ENCODE results near the gene ARID1B. TPM values are rescaled to one million over a fixed set of nuclear protein-coding genes. Genes with fewer than 3 reads are reported as not detected.

The ARID1B gene
- total and polyA plus RNA-seq, 2 of the 4 experiments (the other 2 are of a cell fraction): 14.5 to 20.1 TPM

DNA sequence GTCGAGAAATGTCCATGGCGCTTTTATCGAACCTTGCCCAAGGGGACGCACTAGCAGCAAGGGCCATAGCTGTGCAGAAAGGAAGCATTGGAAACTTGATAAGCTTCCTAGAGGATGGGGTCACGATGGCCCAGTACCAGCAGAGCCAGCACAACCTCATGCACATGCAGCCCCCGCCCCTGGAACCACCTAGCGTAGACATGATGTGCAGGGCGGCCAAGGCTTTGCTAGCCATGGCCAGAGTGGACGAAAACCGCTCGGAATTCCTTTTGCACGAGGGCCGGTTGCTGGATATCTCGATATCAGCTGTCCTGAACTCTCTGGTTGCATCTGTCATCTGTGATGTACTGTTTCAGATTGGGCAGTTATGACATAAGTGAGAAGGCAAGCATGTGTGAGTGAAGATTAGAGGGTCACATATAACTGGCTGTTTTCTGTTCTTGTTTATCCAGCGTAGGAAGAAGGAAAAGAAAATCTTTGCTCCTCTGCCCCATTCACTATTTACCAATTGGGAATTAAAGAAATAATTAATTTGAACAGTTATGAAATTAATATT lies 430.4 kb downstream of the ARID1B start:
- peaks cover 14% of the 10 kb centered on the region; the same call in 1 of the 2 replicates for H3K9me1 ChIP-seq (ENCODE audit: insufficient read depth, low read length)
- CTCF ChIA-PET: no interaction called here
- H3K23ac ChIP-seq (ENCODE audit: low read depth, low read length): no peak overlapping the region
- no peak overlapping the region for H2AK9ac ChIP-seq (replicated peaks; ENCODE audit: low read depth, low read length, poor library complexity)
- POLR2A ChIA-PET (ENCODE audit: unreplicated experiment): no interaction called here
- no peak overlapping the region for H2AFZ ChIP-seq (replicated peaks; ENCODE audit: low read length, poor library complexity)
- ATAC-seq (ENCODE audit: low read depth) (no peak), DNase-seq (no peak)
- in situ Hi-C loops (cut with MboI; ENCODE audit: low sequenced_read_pairs) (no loop called here), intact Hi-C loops (cut with micrococcal nuclease) (no loop called here), dilution Hi-C loops (cut with HindIII; ENCODE audit: low sequenced_read_pairs, unreplicated experiment) (no loop called here)
- H3K9me3 ChIP-seq (ENCODE audit: control insufficient read depth, insufficient read depth, low read length): no peaks in the 10 kb centered on the region
- no peaks in the 10 kb centered on the region for H3K27me3 ChIP-seq (ENCODE audit: control insufficient read depth, insufficient read depth, low read length)
- H3K9ac ChIP-seq (ENCODE audit: low read depth, low read length): no peak overlapping the region
- no peak overlapping the region for H3K4me2 ChIP-seq (ENCODE audit: low read depth, low read length)
- H2BK15ac ChIP-seq (ENCODE audit: low read depth, low read length): no peak overlapping the region
- BruUV-seq (replicated peaks): no TSS peak
- 98% methylated on average over 9 of the region's 15 CpGs; no CpG with 5 or more reads in 1 of the 2 experiments for WGBS, 2 experiments (ENCODE audit: extremely low coverage in 2 of 2, insufficient read length in 1 of 2)
- H3K4ac ChIP-seq (ENCODE audit: low read depth, low read length): no peak overlapping the region
- no peak overlapping the region for H4K5ac ChIP-seq (ENCODE audit: low read depth, low read length)
- H3K27ac ChIP-seq (ENCODE audit: insufficient read depth, low read length): no peak overlapping the region
- peaks cover 33% of the 10 kb centered on the region for H3K36me3 ChIP-seq (ENCODE audit: control insufficient read depth, insufficient read depth, low read length)
- H2BK120ac ChIP-seq (ENCODE audit: low read depth, low read length): no peak overlapping the region
- no peak overlapping the region for H2BK20ac ChIP-seq (ENCODE audit: low read depth, low read length)
- no peak overlapping the region for H3K14ac ChIP-seq (replicated peaks; ENCODE audit: low read depth, low read length)
- H3K56ac ChIP-seq (ENCODE audit: extremely low read depth, insufficient read depth, low read length): no peak overlapping the region
- no peak overlapping the region for H2BK5ac ChIP-seq (ENCODE audit: low read depth, low read length, poor library complexity, severe bottlenecking)
- H2AK5ac ChIP-seq (ENCODE audit: low read depth, low read length): no peak overlapping the region
- no peak overlapping the region for H3K18ac ChIP-seq (ENCODE audit: low read depth, low read length)
- no peaks in the 10 kb centered on the region for H4K20me1 ChIP-seq (ENCODE audit: insufficient read depth, low read length)
- H4K8ac ChIP-seq (ENCODE audit: low read depth in 2 of 2, low read length in 2 of 2): no peak overlapping the region
- TF ChIP-seq POLR2A (IDR thresholded peaks at IDR 0.05; ENCODE audit: low read depth, low read length) (no peak), MAFK (IDR thresholded peaks at IDR 0.05; ENCODE audit: low read depth, low read length) (no peak), MAZ (IDR thresholded peaks at IDR 0.05; ENCODE audit: borderline replicate concordance, low read depth, low read length) (no peak), SMC3 (IDR thresholded peaks at IDR 0.05; ENCODE audit: low read depth, low read length) (no peak), RFX5 (IDR thresholded peaks at IDR 0.05; ENCODE audit: low read depth, low read length) (no peak), BHLHE40 (IDR thresholded peaks at IDR 0.05; ENCODE audit: low read depth, low read length) (no peak), RAD21 (IDR thresholded peaks at IDR 0.05; ENCODE audit: low read length) (no peak), MXI1 (IDR thresholded peaks at IDR 0.05; ENCODE audit: borderline replicate concordance, low read depth, low read length) (no peak), FOS (IDR thresholded peaks at IDR 0.05; ENCODE audit: low read depth, low read length) (no peak), CHD1 (IDR thresholded peaks at IDR 0.05; ENCODE audit: low read depth, low read length) (no peak), NFE2L2 (IDR thresholded peaks at IDR 0.05; ENCODE audit: low read depth, low read length) (no peak), USF2 (IDR thresholded peaks at IDR 0.05; ENCODE audit: low read depth, low read length) (no peak), CEBPB (IDR thresholded peaks at IDR 0.05; ENCODE audit: low read depth, low read length) (no peak), RCOR1 (IDR thresholded peaks at IDR 0.05; ENCODE audit: insufficient replicate concordance, low read length) (no peak)
- TF ChIP-seq, protein P1, sequence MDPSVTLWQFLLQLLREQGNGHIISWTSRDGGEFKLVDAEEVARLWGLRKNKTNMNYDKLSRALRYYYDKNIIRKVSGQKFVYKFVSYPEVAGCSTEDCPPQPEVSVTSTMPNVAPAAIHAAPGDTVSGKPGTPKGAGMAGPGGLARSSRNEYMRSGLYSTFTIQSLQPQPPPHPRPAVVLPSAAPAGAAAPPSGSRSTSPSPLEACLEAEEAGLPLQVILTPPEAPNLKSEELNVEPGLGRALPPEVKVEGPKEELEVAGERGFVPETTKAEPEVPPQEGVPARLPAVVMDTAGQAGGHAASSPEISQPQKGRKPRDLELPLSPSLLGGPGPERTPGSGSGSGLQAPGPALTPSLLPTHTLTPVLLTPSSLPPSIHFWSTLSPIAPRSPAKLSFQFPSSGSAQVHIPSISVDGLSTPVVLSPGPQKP (IDR thresholded peaks at IDR 0.05; ENCODE audit: borderline replicate concordance, low read depth, low read length): no peak
- TF ChIP-seq, protein P2, sequence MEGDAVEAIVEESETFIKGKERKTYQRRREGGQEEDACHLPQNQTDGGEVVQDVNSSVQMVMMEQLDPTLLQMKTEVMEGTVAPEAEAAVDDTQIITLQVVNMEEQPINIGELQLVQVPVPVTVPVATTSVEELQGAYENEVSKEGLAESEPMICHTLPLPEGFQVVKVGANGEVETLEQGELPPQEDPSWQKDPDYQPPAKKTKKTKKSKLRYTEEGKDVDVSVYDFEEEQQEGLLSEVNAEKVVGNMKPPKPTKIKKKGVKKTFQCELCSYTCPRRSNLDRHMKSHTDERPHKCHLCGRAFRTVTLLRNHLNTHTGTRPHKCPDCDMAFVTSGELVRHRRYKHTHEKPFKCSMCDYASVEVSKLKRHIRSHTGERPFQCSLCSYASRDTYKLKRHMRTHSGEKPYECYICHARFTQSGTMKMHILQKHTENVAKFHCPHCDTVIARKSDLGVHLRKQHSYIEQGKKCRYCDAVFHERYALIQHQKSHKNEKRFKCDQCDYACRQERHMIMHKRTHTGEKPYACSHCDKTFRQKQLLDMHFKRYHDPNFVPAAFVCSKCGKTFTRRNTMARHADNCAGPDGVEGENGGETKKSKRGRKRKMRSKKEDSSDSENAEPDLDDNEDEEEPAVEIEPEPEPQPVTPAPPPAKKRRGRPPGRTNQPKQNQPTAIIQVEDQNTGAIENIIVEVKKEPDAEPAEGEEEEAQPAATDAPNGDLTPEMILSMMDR (conservative IDR thresholded peaks at IDR 0.05; ENCODE audit: low read depth, low read length): no peak
- no peak overlapping the region for H4K91ac ChIP-seq (ENCODE audit: insufficient read depth, low read depth, low read length)
- no peak overlapping the region for H3K4me3 ChIP-seq (ENCODE audit: insufficient read depth, low read depth, low read length)
- peaks cover 0 to 9% of the 10 kb centered on the region in 2 experiments; a peak in 2 of 4 replicates for H3K79me1 ChIP-seq (ENCODE audit: low read depth in 1 of 2, low read length in 2 of 2)
- no peaks in the 10 kb centered on the region for H3K4me1 ChIP-seq (ENCODE audit: control insufficient read depth, insufficient read depth, low read length)

All from IMR-90 (cell line).